GM21360 (cell line): Measurements from ENCODE around the gene RFC2.

Experiments
- ATAC-seq: cut with Tn5 transposase; IDR thresholded peaks from one replicate; pipeline ENCODE4 v1.9.1; 2021; ENCODE audit warnings: mild to moderate bottlenecking, moderate library complexity; ENCODE audit not compliant: unreplicated experiment

RFC2 gene

DNA sequence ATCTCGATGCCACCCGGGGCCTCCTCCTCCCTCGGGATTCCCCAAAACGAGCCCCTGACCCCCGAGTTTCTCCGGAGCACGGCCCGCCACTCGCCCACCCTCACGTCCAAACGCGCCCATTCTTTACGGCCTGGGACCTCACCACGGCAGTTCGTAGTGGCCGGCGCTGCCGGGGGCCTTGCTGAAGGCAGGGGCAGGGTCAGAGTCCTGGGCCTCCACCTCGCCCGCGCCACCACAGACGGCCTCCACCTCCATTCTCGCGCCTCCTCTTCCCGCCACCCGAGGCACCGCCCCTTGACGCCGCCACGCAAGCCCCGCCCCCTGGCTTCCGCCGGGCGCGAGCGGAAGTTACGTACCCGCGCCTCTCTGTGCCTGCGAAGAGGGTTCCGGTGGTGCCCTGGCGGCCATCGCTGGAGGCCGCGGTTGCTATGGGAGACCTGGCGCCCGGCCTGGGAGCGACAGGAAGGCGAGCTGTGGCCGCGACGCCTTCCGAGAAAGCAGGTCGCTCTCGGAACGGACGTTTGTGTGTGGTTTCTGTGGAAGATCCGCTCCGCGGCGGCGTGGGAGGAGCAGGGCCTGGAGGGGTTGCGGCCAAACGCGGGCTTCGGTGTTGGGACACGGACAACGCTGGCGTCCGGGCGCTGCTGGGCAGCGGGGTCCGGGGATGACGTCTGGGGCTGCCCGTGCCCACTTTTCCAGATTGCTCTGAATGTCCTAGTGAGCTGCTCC lies at the start of gene RFC2:
TSS of gene RFC2 (minus strand) at position 271 of the 729 bp plus-strand sequence. CDS start at position 255, 16 bp downstream.
- ATAC-seq, result peak; percentile 83

DNA sequence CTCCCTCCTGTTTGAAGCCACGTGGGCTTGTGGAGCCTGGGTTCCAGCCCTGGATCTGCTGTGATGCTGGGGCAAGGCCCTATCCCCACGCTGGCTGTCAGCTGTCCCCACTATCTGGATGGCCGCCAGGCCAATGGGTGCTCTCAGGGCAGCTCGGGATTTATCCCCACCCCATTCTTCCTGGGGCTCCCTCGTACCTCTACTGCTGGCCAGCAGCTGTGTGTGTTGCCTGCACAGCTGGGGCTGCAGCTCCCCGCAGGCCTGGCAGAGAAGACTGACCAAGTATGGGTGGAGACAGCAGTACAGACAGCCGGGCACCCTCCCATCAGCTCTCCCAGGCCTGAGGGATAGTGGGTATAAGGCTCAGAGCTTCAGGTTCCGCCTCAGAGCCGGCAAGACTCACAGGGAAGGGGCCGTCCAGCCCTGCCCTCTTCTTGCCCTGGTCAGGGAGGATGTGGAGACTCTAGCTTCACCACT lies 48.6 kb upstream of the RFC2 start:
- ATAC-seq, result no peak

DNA sequence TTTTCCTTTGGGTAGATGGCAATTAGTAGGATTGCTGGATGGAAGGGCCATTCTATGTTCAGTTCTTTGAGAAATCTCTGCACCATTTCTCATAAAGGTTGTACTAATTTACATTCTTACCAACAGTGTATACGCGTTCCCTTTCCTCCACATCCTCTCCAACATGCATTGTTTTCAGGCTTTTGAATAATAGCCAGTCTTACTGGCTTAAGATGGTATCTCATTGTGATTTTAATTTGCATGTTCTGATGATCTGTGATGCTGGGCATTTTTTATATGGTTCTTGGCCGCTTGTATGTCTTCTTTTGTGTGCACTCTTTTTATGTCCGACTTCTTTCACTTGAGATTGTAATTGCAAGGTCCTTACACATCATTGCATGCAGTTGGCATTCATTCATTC lies 46.7 kb upstream of the RFC2 start:
- ATAC-seq, result no peak

DNA sequence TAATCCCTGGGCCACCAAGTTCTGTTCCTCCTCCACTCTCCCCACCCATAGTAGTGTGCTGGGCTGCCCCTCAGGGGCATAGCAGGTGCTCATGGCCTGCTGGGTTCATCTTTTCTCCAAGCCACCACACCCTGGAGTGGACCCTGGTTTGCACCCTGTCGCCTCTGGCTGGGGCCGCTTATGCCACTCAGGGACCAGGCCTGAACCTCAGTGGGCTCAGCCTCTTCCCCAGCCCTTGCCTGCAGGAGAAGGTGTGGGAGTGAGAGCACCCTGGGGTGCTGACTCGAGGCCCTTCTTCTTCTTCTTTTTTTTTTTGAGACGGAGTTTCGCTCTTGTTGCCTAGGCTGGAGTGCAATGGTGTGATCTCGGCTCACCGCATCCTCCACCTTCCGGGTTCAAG lies 45.2 kb upstream of the RFC2 start:
- no peak for ATAC-seq

DNA sequence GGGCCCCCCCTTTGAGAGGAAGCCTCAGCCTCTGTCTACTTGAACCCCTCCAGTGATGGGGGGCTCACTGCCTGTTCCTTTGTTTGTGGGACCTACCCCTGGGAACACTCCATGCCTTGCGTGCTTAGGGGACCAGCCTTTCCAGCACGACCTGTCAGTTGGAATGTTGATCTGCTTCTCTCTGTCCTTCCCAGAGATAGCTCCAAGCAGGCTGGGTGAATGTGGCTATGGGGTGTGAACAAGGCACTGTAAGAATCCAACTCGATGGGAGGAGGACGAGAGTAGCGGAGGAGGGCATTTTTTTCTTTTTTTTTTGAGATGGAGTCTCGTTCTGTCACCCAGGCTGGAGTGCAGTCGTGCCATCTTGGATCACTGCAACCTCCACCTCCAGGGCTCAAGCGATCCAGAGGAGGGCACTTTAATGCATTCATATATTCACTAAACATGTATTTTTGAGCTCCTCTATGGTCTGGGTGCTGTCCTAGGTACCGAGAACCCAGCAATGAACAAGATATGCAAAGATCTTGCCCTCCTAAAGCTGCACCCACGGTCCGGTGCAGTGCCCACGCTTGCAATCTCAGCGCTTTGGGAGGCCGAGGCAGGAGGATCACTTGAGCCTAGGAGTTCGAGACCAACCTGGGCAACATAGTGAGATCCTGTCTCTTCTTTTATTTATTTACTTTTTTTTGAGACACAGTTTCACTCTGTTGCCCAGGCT lies 43.5 kb upstream of the RFC2 start:
- ATAC-seq, result no peak

DNA sequence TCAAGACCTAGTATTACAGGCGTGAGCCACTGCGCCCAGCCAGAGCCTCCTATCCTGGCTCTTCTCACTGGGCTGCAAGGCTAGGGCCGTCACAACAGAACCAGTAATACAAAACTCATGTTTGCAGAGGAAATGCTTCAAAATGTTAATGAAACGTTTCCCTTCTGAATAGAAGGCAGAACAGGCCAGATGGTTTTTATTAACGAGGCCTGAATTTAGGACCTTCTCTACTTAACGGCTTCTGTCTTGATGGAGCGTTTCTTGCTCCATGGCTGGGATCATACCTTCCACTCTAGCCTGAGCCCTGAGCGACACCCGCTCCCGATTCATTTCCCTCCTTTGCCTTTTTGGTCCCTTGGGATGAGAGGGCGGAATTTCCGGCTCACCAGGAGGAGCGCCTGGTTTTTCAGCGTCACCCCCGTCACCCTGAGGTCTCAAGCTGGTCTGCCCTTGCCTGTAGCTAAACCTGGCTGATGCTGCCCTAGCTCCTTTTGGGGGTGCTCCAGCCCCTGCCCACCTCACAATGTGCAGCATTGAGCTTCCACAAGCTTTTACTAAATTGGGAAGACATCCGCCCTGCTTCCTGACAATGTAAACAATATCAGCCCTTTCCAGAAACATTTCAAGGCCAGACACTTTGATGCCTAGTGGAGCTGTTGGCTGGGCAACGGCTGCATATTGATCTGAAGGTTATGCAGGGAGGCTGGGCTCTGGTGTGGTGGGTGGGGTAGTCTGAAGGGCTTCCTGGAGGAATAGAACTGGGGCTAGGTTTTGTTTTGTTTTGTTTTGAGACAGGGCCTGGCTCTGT lies 40.2 kb upstream of the RFC2 start:
- ATAC-seq, result no peak

DNA sequence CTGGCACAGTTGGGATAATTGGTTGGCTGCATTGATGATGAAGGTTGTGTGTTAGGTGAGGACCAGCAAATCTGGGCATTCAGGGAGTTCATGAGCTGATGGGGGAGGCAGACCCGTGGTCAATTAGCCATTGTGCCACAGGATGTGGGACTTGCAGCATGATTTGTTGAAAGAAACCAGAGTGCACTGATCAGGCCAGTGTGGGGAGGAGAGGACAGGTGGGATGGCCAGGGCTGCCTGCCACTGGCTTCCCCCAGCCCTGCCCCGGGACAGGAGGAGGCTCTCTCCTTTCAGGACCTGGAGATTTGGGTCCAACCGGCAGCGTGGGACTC lies 39.3 kb upstream of the RFC2 start:
- no peak for ATAC-seq

DNA sequence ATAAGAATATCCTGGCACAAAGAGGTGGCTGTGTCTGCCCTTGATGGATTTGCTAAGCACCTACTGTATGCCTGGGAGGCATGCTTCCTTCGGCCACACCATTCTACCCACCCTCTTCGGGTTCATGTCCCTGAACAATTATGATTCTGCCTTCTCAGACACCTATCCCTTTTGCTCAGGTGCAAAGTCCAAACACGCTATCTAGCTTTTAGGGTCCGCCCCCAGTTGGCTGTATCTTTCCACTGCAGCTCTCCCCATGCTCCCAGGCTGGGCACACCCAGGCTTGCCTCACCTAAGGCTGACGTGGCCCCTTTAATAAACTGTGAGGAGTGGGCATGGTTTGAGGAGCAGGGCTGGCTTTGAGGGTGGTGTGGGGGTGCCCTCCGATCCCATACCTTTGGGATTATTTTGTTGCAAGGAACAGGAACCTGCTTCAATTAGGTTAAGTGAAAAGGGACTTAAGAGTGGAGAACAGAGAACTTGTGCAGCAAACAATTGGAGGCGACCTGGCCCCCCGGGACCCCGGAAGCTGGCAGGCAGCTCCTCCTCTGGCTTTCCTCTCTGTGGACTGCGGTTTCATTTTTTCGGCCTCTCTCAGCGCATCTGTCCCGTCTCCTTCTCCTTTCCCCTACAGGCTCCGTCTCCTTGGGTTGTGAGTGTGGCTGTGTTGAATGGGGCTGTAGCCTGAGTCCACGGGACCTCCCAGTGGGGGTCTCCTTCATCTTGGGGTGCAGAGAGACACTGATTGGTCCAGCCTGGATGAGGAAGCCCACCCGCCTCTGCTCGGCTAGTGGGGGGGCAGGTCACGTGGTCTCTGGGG lies 38.8 kb upstream of the RFC2 start:
- no peak for ATAC-seq

DNA sequence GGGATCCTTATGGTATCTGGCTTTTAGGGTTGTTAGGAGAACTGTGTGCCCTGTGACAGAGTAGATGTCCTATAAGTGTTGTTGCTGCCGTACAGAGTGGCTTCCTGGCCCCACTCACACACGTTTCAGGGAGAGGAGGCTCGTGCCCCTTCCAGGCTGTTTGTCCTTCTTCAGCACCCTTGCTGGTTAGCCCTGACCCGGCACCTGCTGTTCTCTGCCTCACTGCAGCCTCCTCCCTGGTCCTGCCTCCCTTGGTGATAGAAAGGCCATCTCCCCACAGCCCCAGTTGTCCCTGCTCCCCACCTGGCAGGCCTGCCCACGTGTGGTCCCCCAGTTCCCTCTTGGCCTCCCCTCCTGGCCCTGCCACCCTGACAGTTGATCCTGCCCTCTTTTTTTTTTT lies 37.3 kb upstream of the RFC2 start:
- no peak for ATAC-seq

DNA sequence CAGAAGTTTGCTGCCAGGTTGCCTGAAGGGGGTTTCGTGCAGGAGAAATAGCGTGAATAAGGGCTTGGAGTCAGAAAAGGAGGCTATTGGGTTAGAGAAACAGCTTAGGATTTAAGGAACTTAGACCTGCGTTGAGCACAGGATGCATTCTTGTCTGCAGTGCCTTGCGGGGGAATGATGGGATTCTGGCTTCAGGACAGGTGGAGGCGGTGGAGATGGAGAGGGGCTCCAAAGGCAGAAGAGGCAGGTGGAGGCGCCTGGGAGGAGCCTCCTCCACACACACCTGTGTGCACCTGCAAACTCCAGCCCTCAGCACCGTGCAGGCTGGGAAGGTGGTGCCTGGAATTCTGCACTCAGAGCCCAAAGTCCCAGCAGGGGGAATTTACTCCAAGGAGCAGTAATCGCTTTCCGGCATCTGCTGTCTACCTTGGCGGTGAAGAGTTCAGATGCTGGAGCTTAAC lies 36.8 kb upstream of the RFC2 start:
- ATAC-seq, result no peak

DNA sequence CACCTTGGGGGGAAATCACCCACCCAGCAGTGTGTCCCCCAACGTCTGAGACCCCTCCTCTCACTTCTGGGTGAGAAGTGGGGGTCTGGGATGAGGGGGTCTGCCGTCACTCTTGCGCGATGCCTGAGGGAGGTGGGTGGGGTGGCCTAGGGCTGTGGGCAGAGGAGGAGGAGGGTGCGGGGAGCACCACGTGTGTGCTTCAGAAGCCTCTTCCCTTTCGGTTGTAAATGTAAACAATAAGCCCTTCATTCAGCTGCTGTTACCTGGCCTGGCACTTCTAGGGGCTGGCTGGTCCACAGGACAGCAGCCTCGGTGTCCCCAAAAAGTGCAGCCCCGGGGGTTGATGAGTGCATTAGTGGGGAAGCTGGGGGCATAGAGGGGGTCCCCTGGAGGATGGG lies 36.4 kb upstream of the RFC2 start:
- ATAC-seq, result no peak

DNA sequence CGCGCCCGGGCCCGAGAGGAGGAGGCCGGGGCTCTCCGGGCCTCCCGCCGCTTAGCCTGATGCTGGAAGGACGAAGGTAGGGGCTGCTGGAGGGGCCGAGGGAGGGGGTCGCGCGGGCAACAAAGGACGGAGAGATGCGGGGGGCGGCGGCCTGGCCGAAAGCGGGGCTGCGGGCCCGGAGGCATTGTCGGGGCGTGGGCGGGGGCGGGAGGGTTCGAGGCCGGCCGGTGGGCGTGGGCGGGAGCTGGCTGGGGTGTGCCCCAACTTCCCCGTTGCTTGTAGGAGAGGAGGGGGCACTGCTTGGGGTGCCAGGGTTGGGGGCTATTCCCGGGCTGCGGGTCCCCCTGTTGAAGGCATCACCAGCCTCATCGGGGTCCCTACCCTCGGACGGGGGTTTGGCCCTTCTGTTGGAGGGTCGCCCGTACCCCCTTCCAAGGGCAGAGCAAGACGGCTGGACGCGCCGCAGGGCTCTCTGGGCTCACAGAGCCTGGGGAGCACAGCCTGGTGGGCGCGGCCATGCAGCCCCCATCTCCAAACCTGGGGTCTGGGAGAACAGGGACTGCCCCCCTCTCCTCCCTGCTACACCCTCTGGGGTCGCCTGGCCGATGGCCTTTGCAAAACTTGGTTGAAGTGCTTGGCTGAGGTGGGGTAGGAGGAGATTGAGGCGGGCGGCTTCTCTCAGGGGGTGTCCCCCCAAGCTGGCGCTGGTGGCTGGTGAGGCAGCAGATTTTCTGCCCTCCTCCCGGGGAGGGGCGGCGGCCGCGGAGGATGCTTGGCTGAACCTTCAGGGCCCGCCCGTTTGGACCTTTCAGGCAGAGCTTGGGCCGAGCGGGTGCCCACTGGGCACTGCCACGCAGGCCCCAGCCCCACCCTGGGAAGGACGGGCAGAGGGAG lies 35.7 kb upstream of the RFC2 start:
- no peak for ATAC-seq

DNA sequence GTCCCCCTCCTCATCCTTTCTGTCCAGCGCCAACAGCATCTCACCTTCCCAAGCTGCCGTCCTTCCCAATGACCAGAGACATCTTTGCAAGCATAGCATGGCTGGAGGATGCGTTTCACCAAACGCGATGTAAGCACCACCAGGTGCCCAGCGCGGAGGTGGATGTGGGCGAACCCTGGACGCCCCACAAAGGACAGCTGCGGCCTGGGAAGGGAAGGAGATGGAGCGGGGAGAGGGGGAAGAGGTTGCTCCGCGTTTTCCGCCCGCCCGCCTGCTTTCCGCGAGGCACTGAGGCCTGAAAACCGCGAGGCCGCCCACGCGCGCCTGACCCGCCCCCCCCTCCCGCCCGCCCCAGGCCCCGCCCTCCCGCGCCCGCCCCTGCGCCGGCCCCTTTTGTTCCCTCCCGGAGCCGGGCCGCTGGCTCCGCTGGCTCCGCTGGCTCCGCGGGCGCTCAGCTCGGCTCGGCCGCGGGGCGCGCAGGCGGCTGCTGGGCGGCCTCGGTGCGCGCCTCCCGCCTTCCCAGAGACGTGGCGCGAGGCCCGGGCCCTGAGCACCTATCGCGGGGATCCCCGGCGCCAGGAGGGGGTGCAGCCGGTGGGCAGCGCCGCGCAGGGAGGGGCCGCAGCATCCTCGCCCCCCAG lies 34.9 kb upstream of the RFC2 start, which contains the start of gene CLIP2:
TSS of gene CLIP2 (plus strand) at position 390 of the 641 bp plus-strand sequence. CDS start 28,140 bp downstream, outside the sequence.
- ATAC-seq, result peak; percentile 41

DNA sequence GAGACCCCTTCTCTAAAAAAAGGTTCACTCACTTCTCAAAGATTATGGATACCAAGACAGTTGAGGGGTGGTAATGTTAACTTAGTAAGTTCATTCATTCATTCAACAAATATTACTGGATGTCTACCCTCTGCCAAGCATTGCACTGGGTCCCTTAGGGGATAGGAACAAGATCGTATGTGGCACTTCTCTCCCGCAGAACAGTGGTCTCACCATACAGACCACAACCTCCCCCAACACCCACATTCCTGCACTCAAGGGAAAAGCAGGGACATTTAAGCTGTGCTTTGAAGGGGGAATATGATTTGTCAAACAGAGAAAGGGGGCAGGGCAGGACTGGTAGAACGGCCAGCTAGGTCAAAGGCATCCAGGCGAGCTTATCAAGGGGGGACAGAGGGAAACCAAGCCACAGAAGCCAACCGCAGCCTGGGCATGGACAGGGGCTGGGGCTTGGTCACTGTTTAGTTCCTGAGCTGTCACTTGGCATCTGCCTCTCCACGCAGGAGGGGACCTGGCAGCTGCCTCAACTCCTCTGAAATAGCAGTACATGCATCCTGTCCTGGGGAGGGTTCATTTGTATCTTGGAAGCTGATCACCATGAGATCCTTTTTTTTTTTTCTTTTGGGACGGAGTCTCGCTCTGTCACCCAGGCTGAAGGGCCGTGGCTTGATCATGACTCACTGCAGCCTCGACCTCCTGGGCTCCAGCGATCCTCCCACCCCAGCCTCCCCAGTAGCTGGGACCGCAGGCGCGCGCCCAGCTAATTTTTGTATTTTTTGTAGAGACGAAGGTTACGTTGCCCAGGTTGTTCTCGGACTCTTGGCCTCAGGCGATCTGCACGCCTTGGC lies 34.1 kb upstream of the RFC2 start:
- no peak for ATAC-seq

DNA sequence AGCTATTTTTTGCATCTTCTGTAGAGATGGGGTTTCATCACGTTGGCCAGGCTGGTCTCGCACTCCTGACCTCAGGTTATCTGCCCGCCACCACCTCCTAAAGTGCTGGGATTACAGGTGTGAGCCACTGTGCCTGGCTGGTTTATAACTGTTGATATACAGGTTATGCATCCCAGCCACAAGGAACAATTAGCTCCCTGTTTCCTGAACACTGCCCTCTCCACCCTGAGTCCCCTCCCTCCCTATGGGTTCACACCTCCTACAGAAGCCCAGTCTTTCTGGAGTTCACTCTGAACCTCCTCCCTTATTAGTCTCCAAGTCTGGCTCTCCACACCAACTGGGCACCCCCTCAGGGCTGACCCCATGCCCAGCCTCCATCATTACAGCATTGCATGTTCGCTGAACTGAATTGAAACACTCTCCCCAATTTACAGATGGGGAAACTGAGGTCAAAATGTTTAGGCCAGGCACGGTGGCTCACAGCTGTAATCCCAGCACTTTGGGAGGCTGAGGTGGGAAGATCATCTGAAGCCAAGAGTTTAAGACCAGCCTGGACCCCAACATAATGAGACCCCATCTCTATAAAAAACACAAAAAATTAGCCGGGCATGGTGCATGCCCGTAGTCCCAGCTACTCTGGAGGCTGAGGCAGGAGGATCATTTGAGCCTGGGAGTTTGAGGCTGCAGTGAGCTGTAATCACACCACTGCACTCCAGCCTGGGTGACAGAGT lies 33.3 kb upstream of the RFC2 start:
- no peak for ATAC-seq

DNA sequence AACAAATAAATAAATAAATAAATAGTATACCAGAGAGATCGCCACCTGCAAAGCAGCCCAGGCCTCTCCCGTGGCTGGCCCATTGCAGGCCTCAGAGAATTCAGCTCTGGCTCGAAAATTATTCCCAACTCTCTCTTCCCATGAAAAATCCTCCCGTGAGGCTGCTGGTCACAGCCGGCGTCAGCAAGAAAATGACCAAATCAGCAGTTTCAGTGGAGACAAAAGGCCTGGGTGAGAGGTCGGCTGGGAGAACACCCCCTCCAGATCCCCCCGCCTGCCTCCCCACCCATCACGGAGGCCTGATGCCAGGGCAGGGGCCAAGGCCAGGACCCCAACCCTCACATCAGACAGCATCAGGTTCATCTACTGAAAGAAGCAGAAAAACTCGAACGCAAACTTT lies 31.9 kb upstream of the RFC2 start:
- ATAC-seq, result no peak

DNA sequence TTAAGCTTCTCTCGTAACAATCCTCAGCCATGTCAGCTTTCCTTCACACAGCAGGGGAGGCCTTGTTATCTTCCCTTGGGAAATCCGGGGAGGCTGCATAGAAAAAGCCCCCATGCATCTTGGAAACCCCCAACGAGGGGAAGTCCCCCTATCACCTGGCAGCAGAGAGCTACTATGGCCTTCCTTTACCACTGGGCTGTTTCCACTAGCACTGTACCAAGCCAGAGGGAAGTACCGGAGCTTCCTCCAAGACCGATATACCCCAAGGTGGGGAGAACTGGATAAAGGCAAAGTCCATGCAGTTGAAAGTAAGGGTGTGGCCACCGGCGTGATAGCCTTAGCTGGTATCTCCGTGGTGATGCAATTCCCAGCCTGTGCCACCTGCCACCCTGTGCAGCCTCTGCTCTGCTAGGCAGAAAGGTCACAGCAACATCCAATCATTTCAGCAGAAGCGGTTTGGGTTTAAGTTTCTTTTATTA lies 30.6 kb upstream of the RFC2 start:
- peak; percentile 34 for ATAC-seq
